ENCODE data around the gene LGALS7. TPM values are rescaled to one million over a fixed set of nuclear protein-coding genes. Genes with fewer than 3 reads are reported as not detected.

The LGALS7 gene
- total and polyA plus RNA-seq, 2 of the 13 experiments (the other 11 are each of a cell fraction or from before 2014, with no cell fraction given), result 0.73 TPM; not detected in 1

- no peak for TF ChIP-seq MBNL3 (CRISPR knock-in tag; conservative IDR thresholded peaks at IDR 0.05)
- TF ChIP-seq, protein P1, sequence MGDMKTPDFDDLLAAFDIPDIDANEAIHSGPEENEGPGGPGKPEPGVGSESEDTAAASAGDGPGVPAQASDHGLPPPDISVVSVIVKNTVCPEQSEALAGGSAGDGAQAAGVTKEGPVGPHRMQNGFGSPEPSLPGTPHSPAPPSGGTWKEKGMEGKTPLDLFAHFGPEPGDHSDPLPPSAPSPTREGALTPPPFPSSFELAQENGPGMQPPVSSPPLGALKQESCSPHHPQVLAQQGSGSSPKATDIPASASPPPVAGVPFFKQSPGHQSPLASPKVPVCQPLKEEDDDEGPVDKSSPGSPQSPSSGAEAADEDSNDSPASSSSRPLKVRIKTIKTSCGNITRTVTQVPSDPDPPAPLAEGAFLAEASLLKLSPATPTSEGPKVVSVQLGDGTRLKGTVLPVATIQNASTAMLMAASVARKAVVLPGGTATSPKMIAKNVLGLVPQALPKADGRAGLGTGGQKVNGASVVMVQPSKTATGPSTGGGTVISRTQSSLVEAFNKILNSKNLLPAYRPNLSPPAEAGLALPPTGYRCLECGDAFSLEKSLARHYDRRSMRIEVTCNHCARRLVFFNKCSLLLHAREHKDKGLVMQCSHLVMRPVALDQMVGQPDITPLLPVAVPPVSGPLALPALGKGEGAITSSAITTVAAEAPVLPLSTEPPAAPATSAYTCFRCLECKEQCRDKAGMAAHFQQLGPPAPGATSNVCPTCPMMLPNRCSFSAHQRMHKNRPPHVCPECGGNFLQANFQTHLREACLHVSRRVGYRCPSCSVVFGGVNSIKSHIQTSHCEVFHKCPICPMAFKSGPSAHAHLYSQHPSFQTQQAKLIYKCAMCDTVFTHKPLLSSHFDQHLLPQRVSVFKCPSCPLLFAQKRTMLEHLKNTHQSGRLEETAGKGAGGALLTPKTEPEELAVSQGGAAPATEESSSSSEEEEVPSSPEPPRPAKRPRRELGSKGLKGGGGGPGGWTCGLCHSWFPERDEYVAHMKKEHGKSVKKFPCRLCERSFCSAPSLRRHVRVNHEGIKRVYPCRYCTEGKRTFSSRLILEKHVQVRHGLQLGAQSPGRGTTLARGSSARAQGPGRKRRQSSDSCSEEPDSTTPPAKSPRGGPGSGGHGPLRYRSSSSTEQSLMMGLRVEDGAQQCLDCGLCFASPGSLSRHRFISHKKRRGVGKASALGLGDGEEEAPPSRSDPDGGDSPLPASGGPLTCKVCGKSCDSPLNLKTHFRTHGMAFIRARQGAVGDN (CRISPR knock-in tag; IDR thresholded peaks at IDR 0.05), result peak; percentile 45; the same call in 1 of the 2 replicates
- no peak for TF ChIP-seq ZNF678 (CRISPR knock-in tag; IDR thresholded peaks at IDR 0.05)
- TF ChIP-seq ZNF225 (CRISPR knock-in tag; IDR thresholded peaks at IDR 0.05), result no peak
- TF ChIP-seq ZNF782 (CRISPR knock-in tag; IDR thresholded peaks at IDR 0.05; ENCODE audit: borderline replicate concordance), result no peak
- TF ChIP-seq ZNF564 (CRISPR knock-in tag; IDR thresholded peaks at IDR 0.05), result no peak
- no peak for TF ChIP-seq ZNF772 (CRISPR knock-in tag; IDR thresholded peaks at IDR 0.05)
- no peak for TF ChIP-seq ZNF44 (CRISPR knock-in tag; IDR thresholded peaks at IDR 0.05)
- TF ChIP-seq ZNF263 (CRISPR knock-in tag; IDR thresholded peaks at IDR 0.05), result no peak
- TF ChIP-seq ZNF691 (CRISPR knock-in tag; IDR thresholded peaks at IDR 0.05; ENCODE audit: borderline replicate concordance, low read depth), result no peak
- TF ChIP-seq, protein P2, sequence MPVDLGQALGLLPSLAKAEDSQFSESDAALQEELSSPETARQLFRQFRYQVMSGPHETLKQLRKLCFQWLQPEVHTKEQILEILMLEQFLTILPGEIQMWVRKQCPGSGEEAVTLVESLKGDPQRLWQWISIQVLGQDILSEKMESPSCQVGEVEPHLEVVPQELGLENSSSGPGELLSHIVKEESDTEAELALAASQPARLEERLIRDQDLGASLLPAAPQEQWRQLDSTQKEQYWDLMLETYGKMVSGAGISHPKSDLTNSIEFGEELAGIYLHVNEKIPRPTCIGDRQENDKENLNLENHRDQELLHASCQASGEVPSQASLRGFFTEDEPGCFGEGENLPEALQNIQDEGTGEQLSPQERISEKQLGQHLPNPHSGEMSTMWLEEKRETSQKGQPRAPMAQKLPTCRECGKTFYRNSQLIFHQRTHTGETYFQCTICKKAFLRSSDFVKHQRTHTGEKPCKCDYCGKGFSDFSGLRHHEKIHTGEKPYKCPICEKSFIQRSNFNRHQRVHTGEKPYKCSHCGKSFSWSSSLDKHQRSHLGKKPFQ (CRISPR knock-in tag; IDR thresholded peaks at IDR 0.05; ENCODE audit: insufficient replicate concordance), result no peak
- TF ChIP-seq SATB2 (CRISPR knock-in tag; IDR thresholded peaks at IDR 0.05), result no peak
- TF ChIP-seq ZSCAN22 (CRISPR knock-in tag; IDR thresholded peaks at IDR 0.05), result no peak
- TF ChIP-seq NFKBIZ (CRISPR knock-in tag; IDR thresholded peaks at IDR 0.05), result no peak
- TF ChIP-seq, protein P3, sequence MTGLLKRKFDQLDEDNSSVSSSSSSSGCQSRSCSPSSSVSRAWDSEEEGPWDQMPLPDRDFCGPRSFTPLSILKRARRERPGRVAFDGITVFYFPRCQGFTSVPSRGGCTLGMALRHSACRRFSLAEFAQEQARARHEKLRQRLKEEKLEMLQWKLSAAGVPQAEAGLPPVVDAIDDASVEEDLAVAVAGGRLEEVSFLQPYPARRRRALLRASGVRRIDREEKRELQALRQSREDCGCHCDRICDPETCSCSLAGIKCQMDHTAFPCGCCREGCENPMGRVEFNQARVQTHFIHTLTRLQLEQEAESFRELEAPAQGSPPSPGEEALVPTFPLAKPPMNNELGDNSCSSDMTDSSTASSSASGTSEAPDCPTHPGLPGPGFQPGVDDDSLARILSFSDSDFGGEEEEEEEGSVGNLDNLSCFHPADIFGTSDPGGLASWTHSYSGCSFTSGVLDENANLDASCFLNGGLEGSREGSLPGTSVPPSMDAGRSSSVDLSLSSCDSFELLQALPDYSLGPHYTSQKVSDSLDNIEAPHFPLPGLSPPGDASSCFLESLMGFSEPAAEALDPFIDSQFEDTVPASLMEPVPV (CRISPR knock-in tag; IDR thresholded peaks at IDR 0.05), result 0 out of 2 replicates have a peak, but pooled peaks have one; percentile 23
- TF ChIP-seq BRCA1 (CRISPR knock-in tag; IDR thresholded peaks at IDR 0.05), result no peak
- 0 out of 2 replicates have a peak, but pooled peaks have one; percentile 48 for TF ChIP-seq MAX (IDR thresholded peaks at IDR 0.05)
- TF ChIP-seq ZNF7 (CRISPR knock-in tag; IDR thresholded peaks at IDR 0.05), result no peak
- no peak for TF ChIP-seq NFIC (IDR thresholded peaks at IDR 0.05; ENCODE audit: low read length)
- no peak for TF ChIP-seq TAF15 (IDR thresholded peaks at IDR 0.05; ENCODE audit: low read depth, low read length, poor library complexity, severe bottlenecking)
- TF ChIP-seq SMARCE1 (IDR thresholded peaks at IDR 0.05; ENCODE audit: borderline replicate concordance), result no peak
- no peak for TF ChIP-seq ZC3H13 (CRISPR knock-in tag; IDR thresholded peaks at IDR 0.05)
- TF ChIP-seq ZNF337 (CRISPR knock-in tag; IDR thresholded peaks at IDR 0.05; ENCODE audit: borderline replicate concordance, low read depth), result no peak
- peak; percentile 95 for TF ChIP-seq ZNF777 (CRISPR knock-in tag; IDR thresholded peaks at IDR 0.05)
These were observed 37.3 kb downstream of the LGALS7 start (continued) for GRCh38 chr19:38736036-38736412.

All from HepG2 (cell line).